ENCODE results near the gene PFDN1. TPM values are rescaled to one million over a fixed set of nuclear protein-coding genes. Genes with fewer than 3 reads are reported as not detected.

The PFDN1 gene
- total and polyA plus RNA-seq, 2 experiments from 2014 or later: 84.1 to 98.0 TPM

DNA sequence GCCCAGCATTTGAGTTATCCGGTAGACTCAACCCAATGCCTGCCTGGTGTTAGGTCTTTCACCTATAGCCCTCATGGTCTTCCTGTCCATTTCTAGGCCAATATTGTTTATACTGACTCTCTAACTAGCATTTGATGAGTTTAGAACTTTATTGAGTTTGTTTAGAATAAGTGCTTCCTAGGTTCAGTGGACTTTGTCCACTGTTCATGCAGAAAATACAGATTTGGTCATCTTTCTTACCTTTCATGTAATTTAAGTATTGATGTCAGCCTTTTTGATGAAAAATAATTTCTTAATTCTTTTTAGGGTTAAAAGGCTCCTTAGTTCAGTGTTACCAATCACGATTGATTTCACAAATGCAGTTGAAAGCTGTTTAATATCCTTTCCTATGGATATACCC is 105.9 kb downstream of the PFDN1 start:
- peaks cover 35% of the 10 kb centered on the region for H3K79me2 ChIP-seq
- whole genome bisulfite sequencing (ENCODE audit: low lambda C conversion rate, missing lambda C conversion rate): 83% methylated on average over 2 of the region's 2 CpGs
- H3K9me2 ChIP-seq (replicated peaks; ENCODE audit: insufficient read depth): no peaks in the 10 kb centered on the region
- H4K20me1 ChIP-seq (ENCODE audit: insufficient read depth, poor library complexity, severe bottlenecking): no peaks in the 10 kb centered on the region
- H2AFZ ChIP-seq: no peak overlapping the region
- peak overlapping the region; percentile 52 for H3K27ac ChIP-seq
- no peaks in the 10 kb centered on the region for H3K27me3 ChIP-seq
- no peaks in the 10 kb centered on the region for H3K36me3 ChIP-seq (replicated peaks; ENCODE audit: insufficient read depth, low read depth)
- no peak for TF ChIP-seq EZH2 (IDR thresholded peaks at IDR 0.05; ENCODE audit: borderline replicate concordance)
- TF ChIP-seq, protein P1, sequence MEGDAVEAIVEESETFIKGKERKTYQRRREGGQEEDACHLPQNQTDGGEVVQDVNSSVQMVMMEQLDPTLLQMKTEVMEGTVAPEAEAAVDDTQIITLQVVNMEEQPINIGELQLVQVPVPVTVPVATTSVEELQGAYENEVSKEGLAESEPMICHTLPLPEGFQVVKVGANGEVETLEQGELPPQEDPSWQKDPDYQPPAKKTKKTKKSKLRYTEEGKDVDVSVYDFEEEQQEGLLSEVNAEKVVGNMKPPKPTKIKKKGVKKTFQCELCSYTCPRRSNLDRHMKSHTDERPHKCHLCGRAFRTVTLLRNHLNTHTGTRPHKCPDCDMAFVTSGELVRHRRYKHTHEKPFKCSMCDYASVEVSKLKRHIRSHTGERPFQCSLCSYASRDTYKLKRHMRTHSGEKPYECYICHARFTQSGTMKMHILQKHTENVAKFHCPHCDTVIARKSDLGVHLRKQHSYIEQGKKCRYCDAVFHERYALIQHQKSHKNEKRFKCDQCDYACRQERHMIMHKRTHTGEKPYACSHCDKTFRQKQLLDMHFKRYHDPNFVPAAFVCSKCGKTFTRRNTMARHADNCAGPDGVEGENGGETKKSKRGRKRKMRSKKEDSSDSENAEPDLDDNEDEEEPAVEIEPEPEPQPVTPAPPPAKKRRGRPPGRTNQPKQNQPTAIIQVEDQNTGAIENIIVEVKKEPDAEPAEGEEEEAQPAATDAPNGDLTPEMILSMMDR (IDR thresholded peaks at IDR 0.05; ENCODE audit: poor library complexity): no peak
- no peak for TF ChIP-seq EZH2phosphoT487 (IDR thresholded peaks at IDR 0.05; ENCODE audit: low read depth, severe bottlenecking, unreplicated experiment)
- H3K9me3 ChIP-seq (ENCODE audit: low read depth): no peaks in the 10 kb centered on the region
- peaks cover 13% of the 10 kb centered on the region for H3K4me1 ChIP-seq (ENCODE audit: insufficient read depth)
- H3K4me2 ChIP-seq: peak overlapping the region; percentile 19
- H3K4me3 ChIP-seq: no peak overlapping the region
- no peak for DNase-seq (ENCODE audit: low spot score)

DNA sequence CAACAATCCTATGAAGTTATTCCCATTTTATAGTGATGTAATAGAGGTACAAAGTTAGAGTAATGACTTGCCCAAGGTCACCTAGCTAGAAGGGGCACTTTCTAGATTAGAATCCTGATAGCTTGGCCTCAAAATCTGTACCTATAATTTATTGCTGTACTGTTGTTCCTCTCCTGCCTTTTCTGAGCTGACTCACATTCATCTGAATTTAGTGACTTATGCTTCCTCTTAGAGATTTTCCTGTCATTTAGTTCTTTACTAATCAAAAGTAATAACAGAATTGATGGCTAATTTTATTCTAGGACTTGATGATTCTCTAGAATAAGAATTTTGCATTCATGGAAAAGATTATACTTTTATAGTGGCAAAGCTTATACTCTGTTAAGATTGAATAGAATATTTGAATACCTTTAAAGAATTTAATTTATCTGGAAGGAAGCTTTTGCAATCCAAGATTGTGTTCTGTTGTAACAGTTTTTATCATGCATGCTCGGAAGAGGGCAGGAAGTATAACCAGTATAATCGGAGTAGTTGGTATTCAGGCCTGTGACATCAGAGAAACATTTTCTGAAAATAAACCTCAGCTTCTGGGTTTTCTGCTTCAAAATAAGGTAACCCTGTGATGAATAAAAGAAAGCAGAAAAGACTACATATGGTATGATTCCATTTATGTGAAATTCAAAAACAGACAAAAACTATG is 106.6 kb downstream of the PFDN1 start:
- Histone ChIP-seq H3K4me3 (no peak overlapping the region), H3K4me2 (peak overlapping the region; percentile 19), H3K4me1 (ENCODE audit: insufficient read depth) (peaks cover 14% of the 10 kb centered on the region), H3K9me2 (replicated peaks; ENCODE audit: insufficient read depth) (no peaks in the 10 kb centered on the region), H3K27me3 (no peaks in the 10 kb centered on the region), H3K9me3 (ENCODE audit: low read depth) (no peaks in the 10 kb centered on the region), H3K27ac (peak overlapping the region; percentile 52), H4K20me1 (ENCODE audit: insufficient read depth, poor library complexity, severe bottlenecking) (no peaks in the 10 kb centered on the region), H3K36me3 (replicated peaks; ENCODE audit: insufficient read depth, low read depth) (no peaks in the 10 kb centered on the region), H2AFZ (no peak overlapping the region), H3K79me2 (peaks cover 36% of the 10 kb centered on the region)
- DNase-seq (ENCODE audit: low spot score): no peak
- TF ChIP-seq EZH2 (IDR thresholded peaks at IDR 0.05; ENCODE audit: borderline replicate concordance) (no peak), EZH2phosphoT487 (IDR thresholded peaks at IDR 0.05; ENCODE audit: low read depth, severe bottlenecking, unreplicated experiment) (no peak)
- TF ChIP-seq, protein P1 (IDR thresholded peaks at IDR 0.05; ENCODE audit: poor library complexity): no peak
- 77% methylated on average over 2 of the region's 2 CpGs for WGBS (ENCODE audit: low lambda C conversion rate, missing lambda C conversion rate)

Other genes starting within 250 kb of the PFDN1 start
- gene PURA, start 189.0 kb downstream of the PFDN1 start, total RNA-seq: 11.9 and 13.8 TPM in 2 replicates
- gene PURA, start 189.0 kb downstream of the PFDN1 start, polyA plus RNA-seq: 7.4 and 10.1 TPM in 2 replicates
- gene IGIP, start 177.2 kb downstream of the PFDN1 start, total RNA-seq: 4.4 and 7.2 TPM in 2 replicates
- 0.50 and 0.89 TPM in 2 replicates for gene IGIP, start 177.2 kb downstream of the PFDN1 start, polyA plus RNA-seq
- gene CYSTM1, start 127.9 kb downstream of the PFDN1 start, total RNA-seq: 111 and 120 TPM in 2 replicates
- gene CYSTM1, start 127.9 kb downstream of the PFDN1 start, polyA plus RNA-seq: 196 and 262 TPM in 2 replicates
- gene HBEGF, start 43.5 kb upstream of the PFDN1 start, total RNA-seq: 7.2 and 8.3 TPM in 2 replicates
- 6.7 and 7.9 TPM in 2 replicates for gene HBEGF, start 43.5 kb upstream of the PFDN1 start, polyA plus RNA-seq
- gene SLC4A9, start 57.1 kb upstream of the PFDN1 start, total RNA-seq: 0.07 TPM in 1 of 2 replicates, not detected in the other
- 0.53 and 1.1 TPM in 2 replicates for gene SLC4A9, start 57.1 kb upstream of the PFDN1 start, polyA plus RNA-seq
- 70.7 and 78.9 TPM in 2 replicates for gene ANKHD1, start 98.7 kb upstream of the PFDN1 start, total RNA-seq
- gene ANKHD1, start 98.7 kb upstream of the PFDN1 start, polyA plus RNA-seq: 53.6 and 84.4 TPM in 2 replicates
- 2.7 and 3.5 TPM in 2 replicates for gene EIF4EBP3, start 244.6 kb upstream of the PFDN1 start, total RNA-seq
- gene EIF4EBP3, start 244.6 kb upstream of the PFDN1 start, polyA plus RNA-seq: 6.6 and 6.9 TPM in 2 replicates

Measured in hepatocyte (in vitro differentiated cells).